SU-DHL-6 (cell line): ENCODE data around the gene SEMA3G.

Source experiments
- H2AFZ ChIP-seq: fragments of 200-600 bp; sonication (generic); 2 replicates; pipeline ENCODE4 v1.6.1; 2014; ENCODE audit warnings: low read depth, mild to moderate bottlenecking, moderate library complexity, mixed read lengths, antibody characterized with exemption, low read length; ENCODE audit not compliant: severe bottlenecking
- H3F3A ChIP-seq: fragments of 200-600 bp; shearing (Covaris generic); 2 replicates; pipeline ENCODE4 v1.6.0; 2016; ENCODE audit warnings: antibody characterized with exemption, mild to moderate bottlenecking; ENCODE audit not compliant: insufficient read depth
- H3K27ac ChIP-seq: fragments of 200-600 bp; sonication (generic); 2 replicates; pipeline ENCODE4 v1.5.1; 2016; ENCODE audit warnings: low read depth, mild to moderate bottlenecking, low read length, moderate library complexity, mixed read lengths
- H3K27me3 ChIP-seq: fragments of 200-600 bp; sonication (generic), shearing (Covaris generic); 2 replicates; pipeline ENCODE4 v1.6.0; 2014; ENCODE audit warnings: mild to moderate bottlenecking, low read length
- H3K36me3 ChIP-seq: fragments of 200-600 bp; sonication (generic); 2 replicates; pipeline ENCODE4 v1.6.1; 2014; ENCODE audit warnings: mild to moderate bottlenecking, low read length, mixed read lengths
- H3K4me2 ChIP-seq: fragments of 300-600, 200-600 bp; shearing (Covaris generic), sonication (generic); 2 replicates; pipeline ENCODE4 v1.6.0; 2014; ENCODE audit warnings: low read length, low read depth, mild to moderate bottlenecking; ENCODE audit not compliant: poor library complexity, severe bottlenecking
- H3K4me3 ChIP-seq: fragments of 200-600 bp; sonication (generic); 2 replicates; pipeline ENCODE4 v1.5.1; 2014; ENCODE audit warnings: antibody characterized with exemption, low read length, mild to moderate bottlenecking, mixed read lengths; ENCODE audit not compliant: insufficient read depth, poor library complexity, severe bottlenecking
- H3K79me2 ChIP-seq: fragments of 200-600 bp; sonication (generic); 2 replicates; pipeline ENCODE4 v1.6.1; 2014; ENCODE audit warnings: mild to moderate bottlenecking, low read length, moderate library complexity; ENCODE audit not compliant: insufficient read depth
- H3K9ac ChIP-seq: fragments of 200-600 bp; sonication (generic); 2 replicates; pipeline ENCODE4 v1.7.0; 2014; ENCODE audit warnings: mild to moderate bottlenecking, low read length
- H3K9me2 ChIP-seq: fragments of 200-600 bp; sonication (generic); replicated peaks from 2 replicates; pipeline ENCODE4 v1.6.1; 2014; ENCODE audit warnings: low read length; ENCODE audit not compliant: insufficient read depth
- H3K9me3 ChIP-seq: fragments of 200-600 bp; sonication (generic); 2 replicates; pipeline ENCODE4 v1.6.1; 2014; ENCODE audit warnings: low read length, mixed read lengths; ENCODE audit not compliant: insufficient read depth
- H4K20me1 ChIP-seq: fragments of 200-600 bp; sonication (generic); 2 replicates; pipeline ENCODE4 v1.6.1; 2014; ENCODE audit warnings: low read depth, mild to moderate bottlenecking, antibody characterized with exemption, low read length, moderate library complexity, mixed read lengths
- EZH2phosphoT487 ChIP-seq: fragments of 200-600 bp; sonication (generic), shearing (Covaris generic); conservative IDR thresholded peaks from 2 replicates; pipeline ENCODE4 v1.6.1; 2018; ENCODE audit warnings: mild to moderate bottlenecking, antibody characterized with exemption, low read length, moderate library complexity, mixed read lengths
- TF ChIP-seq, protein P1 (sequence below): fragments of 200-600 bp; sonication (generic); IDR thresholded peaks from one replicate; pipeline ENCODE4 v1.5.1; 2017; ENCODE audit warnings: antibody characterized with exemption, mild to moderate bottlenecking, low read length, moderate library complexity; ENCODE audit not compliant: insufficient read depth, poor library complexity, severe bottlenecking

Gene SEMA3G

DNA sequence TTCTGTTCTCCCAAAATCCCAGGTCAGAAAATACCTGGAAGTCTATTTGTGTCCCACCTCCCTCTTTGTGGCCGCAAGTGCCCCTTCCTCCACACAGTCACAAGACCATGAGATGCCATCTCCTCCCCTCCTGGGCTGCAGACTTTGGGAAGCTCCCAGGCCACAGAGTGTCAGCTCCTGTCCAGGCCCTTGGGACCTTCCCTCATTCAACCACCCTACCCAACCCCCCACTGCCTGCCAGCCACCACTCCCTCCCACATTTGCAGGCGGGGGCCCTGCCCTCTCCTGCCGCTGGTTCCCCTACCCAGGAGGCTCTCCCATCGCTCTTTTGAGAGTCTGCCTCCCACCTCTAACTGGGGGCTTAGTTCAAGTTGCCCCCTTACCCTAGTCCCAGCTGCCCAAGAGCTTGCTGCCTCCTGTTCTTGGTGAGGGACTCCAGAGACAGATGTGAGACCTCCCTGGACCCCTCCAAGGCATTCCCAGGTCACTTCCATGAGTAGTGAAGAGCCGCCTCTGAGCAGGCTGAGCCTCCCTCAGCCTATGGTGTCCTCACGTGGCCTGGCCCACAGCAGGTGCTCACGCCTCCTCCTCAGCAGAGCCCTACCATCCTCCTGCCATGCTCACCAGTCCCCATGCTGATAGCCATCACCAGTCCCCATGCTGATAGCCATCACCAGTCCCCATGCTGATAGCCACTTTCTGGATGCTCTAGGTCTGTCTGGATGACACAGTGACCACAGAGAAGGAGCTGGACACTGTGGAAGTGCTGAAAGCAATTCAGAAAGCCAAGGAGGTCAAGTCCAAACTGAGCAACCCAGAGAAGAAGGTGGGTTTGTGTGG, 34.4 kb upstream of the SEMA3G start:
- H3K4me3 ChIP-seq, result no peak overlapping the region
- no peaks in the 10 kb centered on the region for H3K36me3 ChIP-seq
- H3K9me3 ChIP-seq, result no peaks in the 10 kb centered on the region
- no peaks in the 10 kb centered on the region for H3F3A ChIP-seq
- TF ChIP-seq, protein P1, sequence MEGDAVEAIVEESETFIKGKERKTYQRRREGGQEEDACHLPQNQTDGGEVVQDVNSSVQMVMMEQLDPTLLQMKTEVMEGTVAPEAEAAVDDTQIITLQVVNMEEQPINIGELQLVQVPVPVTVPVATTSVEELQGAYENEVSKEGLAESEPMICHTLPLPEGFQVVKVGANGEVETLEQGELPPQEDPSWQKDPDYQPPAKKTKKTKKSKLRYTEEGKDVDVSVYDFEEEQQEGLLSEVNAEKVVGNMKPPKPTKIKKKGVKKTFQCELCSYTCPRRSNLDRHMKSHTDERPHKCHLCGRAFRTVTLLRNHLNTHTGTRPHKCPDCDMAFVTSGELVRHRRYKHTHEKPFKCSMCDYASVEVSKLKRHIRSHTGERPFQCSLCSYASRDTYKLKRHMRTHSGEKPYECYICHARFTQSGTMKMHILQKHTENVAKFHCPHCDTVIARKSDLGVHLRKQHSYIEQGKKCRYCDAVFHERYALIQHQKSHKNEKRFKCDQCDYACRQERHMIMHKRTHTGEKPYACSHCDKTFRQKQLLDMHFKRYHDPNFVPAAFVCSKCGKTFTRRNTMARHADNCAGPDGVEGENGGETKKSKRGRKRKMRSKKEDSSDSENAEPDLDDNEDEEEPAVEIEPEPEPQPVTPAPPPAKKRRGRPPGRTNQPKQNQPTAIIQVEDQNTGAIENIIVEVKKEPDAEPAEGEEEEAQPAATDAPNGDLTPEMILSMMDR, result no peak
- no peak for TF ChIP-seq EZH2phosphoT487
- H3K9me2 ChIP-seq, result no peaks in the 10 kb centered on the region
- H3K9ac ChIP-seq, result no peak overlapping the region
- no peak overlapping the region for H3K27ac ChIP-seq
- H3K27me3 ChIP-seq, result no peaks in the 10 kb centered on the region
- no peaks in the 10 kb centered on the region for H4K20me1 ChIP-seq
- no peak overlapping the region for H3K4me2 ChIP-seq
- H2AFZ ChIP-seq, result no peak overlapping the region
- H3K79me2 ChIP-seq, result no peaks in the 10 kb centered on the region

DNA sequence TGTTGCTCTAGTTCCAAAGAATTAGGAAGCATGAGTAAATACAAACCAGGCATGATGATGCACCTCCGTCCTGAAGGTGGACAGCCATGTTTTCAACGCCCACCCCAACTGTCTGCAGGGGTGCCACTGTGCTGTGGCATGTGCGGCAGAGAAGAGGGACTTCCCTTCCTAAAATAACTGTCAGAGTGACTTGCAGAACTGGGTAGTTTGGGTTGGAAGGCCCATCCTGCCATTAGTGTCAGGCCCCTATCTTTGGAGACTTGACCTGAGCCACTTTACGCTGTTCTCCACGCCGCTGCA, 32.8 kb upstream of the SEMA3G start:
- Histone ChIP-seq H3K4me2 (no peak overlapping the region), H3F3A (no peaks in the 10 kb centered on the region), H3K9ac (no peak overlapping the region), H4K20me1 (no peaks in the 10 kb centered on the region), H3K27me3 (no peaks in the 10 kb centered on the region), H2AFZ (no peak overlapping the region), H3K79me2 (no peaks in the 10 kb centered on the region), H3K4me3 (no peak overlapping the region), H3K9me3 (no peaks in the 10 kb centered on the region), H3K27ac (no peak overlapping the region), H3K36me3 (no peaks in the 10 kb centered on the region), H3K9me2 (no peaks in the 10 kb centered on the region)
- TF ChIP-seq, protein P1, result no peak
- TF ChIP-seq EZH2phosphoT487, result no peak

DNA sequence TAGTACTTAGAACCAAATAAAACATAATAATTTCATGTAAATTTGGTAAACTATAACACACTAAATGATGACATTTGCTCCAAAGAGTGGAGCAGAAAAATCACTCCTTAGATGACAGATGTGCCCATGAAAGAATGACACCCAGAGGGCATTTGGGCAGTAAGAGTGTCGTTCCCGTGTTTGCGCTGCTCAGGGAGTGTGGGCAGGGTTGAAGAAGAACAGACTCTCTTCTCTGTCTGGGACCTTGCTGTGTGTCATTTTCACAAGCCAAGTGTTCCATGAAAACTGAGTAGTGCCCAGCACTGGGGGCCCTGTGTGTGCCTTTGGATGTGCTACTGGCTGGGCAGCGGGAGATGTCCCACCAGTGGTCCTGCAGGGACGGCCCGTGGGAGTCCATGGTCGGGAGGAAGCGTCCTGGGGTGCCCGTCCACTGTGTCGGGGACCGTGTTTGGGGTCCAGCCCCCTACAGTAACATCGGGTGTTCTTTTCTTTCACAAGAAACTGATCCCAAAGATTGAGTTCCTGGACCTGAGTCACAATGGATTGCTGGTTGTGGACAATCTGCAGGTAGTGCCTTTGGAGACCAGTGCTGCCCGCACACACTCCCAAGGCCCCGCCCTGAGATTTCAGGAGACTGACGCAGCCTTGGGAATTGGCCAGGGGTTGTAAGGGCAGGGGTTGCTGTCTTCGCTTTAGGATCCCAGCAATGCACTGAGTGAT, 32.3 kb upstream of the SEMA3G start:
- Histone ChIP-seq H3K36me3 (no peaks in the 10 kb centered on the region), H2AFZ (no peak overlapping the region), H3K79me2 (no peaks in the 10 kb centered on the region), H3K4me2 (no peak overlapping the region), H3K9ac (no peak overlapping the region), H3K27ac (no peak overlapping the region), H3K4me3 (no peak overlapping the region), H3K9me3 (no peaks in the 10 kb centered on the region), H4K20me1 (no peaks in the 10 kb centered on the region), H3F3A (no peaks in the 10 kb centered on the region), H3K27me3 (no peaks in the 10 kb centered on the region), H3K9me2 (no peaks in the 10 kb centered on the region)
- TF ChIP-seq, protein P1, result no peak
- no peak for TF ChIP-seq EZH2phosphoT487
